GM12864 (cell line): Measurements from ENCODE around the gene OPCML.

ENCODE experiments used
- DNase-seq: peaks from one replicate; pipeline ENCODE4 v3.0.0-alpha.2; 2011; ENCODE audit warnings: low read depth
- H3K4me3 ChIP-seq: 2 replicates; pipeline ENCODE4 v1.5.1; 2011; ENCODE audit warnings: mild to moderate bottlenecking, low read depth, low read length, control low read depth
- TF ChIP-seq, protein P1 (sequence below): IDR thresholded peaks from 2 replicates; pipeline ENCODE4 v1.5.1; 2011; ENCODE audit warnings: low read depth, mild to moderate bottlenecking, moderate library complexity, low read length, control low read depth, inconsistent platforms; ENCODE audit errors: missing control alignments

The OPCML gene

DNA sequence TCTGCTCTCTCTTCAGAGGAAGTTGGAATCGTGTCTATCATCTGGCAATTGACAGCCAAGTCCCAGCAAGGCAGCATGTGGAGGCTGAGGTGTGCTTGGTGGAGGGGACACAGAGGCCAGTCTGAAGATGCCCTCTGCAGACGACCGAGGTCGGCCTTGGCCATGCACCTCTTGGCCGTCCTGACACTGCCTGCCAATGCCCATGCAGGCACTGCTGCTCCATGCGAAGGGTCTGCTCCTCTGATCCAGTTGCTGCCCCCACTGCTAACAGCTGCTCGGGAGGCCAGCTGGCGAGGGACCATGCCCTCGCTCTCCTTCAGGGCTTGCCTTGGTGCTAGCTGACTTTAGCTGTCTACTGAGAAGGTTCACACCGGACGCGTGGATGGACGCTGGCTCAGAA is 527.9 kb downstream of the OPCML start:
- DNase-seq: no peak
- TF ChIP-seq, protein P1, sequence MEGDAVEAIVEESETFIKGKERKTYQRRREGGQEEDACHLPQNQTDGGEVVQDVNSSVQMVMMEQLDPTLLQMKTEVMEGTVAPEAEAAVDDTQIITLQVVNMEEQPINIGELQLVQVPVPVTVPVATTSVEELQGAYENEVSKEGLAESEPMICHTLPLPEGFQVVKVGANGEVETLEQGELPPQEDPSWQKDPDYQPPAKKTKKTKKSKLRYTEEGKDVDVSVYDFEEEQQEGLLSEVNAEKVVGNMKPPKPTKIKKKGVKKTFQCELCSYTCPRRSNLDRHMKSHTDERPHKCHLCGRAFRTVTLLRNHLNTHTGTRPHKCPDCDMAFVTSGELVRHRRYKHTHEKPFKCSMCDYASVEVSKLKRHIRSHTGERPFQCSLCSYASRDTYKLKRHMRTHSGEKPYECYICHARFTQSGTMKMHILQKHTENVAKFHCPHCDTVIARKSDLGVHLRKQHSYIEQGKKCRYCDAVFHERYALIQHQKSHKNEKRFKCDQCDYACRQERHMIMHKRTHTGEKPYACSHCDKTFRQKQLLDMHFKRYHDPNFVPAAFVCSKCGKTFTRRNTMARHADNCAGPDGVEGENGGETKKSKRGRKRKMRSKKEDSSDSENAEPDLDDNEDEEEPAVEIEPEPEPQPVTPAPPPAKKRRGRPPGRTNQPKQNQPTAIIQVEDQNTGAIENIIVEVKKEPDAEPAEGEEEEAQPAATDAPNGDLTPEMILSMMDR: no peak
- H3K4me3 ChIP-seq: no peak overlapping the region

DNA sequence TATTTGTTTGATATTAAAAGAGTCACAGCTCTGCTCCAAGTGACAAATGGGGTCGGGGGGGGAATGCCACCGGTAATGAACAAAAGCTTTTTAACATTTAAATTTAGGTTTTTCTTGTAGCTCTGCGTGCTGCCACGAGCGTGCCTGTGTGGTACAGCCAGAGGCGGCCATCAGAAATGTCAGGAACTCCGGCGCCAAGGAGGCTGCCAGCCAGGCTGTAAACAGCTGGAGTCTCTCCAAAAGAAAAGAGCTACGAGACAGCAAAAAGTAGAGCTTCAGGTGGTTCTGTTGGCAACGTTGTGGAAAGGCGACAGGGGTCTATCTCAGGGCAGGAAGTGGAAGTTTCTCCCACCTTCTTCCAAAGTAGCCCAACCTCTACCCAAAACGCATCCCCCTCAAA is 532.8 kb downstream of the OPCML start:
- H3K4me3 ChIP-seq: no peak overlapping the region
- TF ChIP-seq, protein P1: no peak
- DNase-seq: no peak

DNA sequence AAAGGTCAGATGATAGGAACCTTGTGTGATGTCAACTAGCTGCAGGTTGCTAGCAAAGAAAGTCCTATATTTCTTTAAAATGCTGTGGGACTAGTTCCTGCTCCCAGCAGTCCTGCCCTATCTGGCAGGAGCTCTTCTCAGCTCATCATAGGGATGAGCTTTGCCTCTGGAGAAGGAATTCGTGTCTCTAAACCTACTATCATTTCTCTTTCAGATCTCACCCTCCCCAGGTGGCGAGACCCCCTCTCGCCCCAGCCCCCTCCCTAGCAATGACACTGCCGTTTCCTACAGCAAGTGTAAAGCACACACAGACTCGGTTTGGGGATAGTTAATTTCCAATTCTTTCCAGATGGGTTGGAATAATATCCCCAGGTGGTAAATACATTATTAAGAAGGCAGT is 533.3 kb downstream of the OPCML start:
- DNase-seq: no peak
- no peak overlapping the region for H3K4me3 ChIP-seq
- TF ChIP-seq, protein P1: no peak

DNA sequence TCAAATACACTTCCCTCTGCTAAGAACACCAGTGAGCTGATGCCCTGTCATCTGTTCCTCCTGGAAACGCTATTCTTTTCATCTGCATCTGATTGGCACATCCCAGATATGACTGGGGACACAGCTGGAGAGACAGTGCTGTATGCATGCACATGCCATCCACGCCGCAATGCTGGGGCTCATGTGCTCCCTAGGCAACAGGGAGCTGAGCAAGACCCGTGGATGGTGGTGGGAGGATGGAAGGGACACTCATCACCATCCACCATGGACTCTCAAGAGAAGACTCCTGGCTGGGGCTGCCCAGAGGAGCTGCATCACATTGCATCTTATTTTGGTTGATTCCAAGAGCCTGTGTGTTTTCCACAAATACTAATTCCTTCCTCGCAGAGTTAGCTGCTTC is 534.9 kb downstream of the OPCML start:
- no peak for DNase-seq
- TF ChIP-seq, protein P1: no peak
- no peak overlapping the region for H3K4me3 ChIP-seq

DNA sequence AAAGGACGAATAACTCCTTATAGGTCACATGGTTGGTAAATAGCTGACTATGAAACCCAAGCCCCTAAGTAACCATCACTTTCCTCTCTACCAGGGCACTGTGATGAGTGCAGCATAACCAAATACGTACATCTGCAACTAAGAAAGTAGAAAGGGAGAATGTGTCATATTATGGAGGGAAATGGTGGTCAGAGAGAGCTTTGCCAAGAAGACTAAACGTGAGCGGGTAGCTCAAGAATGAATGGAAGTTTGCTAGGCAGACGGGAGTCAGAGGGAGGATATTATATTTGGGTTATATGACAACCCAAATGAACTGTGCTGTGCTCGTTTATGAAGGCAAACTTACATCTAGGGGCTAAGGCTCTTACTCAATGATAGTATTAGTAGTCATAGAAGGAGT is 537.3 kb downstream of the OPCML start:
- H3K4me3 ChIP-seq: no peak overlapping the region
- TF ChIP-seq, protein P1: no peak
- no peak for DNase-seq

DNA sequence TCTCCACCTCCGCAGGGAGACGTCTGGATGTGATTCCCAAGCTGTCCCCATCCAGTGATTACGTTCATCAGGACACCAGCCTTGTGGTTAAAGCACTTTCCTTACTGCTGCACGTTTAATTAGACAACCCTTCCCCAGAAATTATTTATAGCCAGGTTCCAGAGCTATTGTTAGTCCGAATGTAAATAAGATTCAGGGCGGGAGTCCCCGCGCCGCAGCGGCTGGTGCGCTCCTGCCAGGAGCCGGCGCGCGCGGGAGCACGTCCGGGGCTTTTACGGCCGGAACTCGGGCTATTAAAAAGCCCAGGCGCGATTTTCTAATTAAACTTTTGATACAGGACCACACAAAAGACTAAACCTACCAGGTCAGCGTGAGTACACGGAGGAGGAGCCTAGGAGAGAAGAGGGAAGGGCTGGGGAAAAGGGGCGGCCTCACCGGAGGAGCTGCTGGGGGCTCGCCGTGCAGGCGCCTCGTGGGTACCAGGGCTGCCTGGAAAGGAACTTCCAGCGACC is 538.3 kb downstream of the OPCML start:
- no peak for DNase-seq
- TF ChIP-seq, protein P1: no peak
- H3K4me3 ChIP-seq: no peak overlapping the region

DNA sequence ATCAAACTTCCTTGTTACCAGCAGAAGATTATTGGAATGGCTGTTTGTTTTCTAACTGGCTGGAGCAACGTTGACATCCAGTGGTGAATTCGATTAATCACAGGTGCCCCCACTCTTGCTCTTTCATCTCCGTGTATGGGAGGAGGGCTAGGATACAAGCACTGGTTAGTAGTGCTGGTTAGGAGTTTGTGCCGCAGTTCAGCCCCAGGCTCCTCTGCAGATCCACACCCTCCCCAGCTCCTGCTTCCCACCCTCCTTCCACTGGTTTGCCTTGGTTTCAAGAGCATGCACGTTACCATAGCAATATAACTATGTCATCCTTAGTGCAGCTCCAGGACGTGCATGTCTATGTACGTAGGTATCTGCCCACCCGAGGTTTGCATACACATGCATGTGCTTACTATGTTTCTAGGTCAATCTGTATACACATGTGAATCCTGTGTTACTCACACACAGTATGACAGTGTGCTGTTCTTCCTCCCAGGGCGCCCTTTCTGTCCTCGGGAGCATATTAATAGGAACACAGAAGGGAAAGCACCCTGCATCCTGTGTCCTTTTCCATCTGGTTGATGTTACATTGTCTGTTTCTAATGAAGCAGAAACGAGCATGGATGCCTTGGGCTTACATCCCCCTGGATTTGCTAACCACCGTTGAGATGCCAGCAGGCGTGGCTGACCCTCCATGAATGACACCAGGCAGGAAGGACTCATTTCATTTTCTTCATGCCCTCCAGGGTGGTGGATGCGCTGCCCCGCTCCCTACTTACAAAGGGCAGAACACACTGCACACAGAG is 539.3 kb downstream of the OPCML start:
- no peak overlapping the region for H3K4me3 ChIP-seq
- TF ChIP-seq, protein P1: no peak
- no peak for DNase-seq
